Cerebellar cortex (tissue), 1 donor: ENCODE measurements around the gene CIITA.

Source experiments
- DNase-seq: peaks from one replicate; pipeline ENCODE4 v3.0.0-alpha.2; 2015; ENCODE audit warnings: low spot score

Gene CIITA

GRCh38 chr16:10982465-10983150 is 105.6 kb downstream of the CIITA start:
- no peak for DNase-seq

- no peak for DNase-seq
Measured at GRCh38 chr16:10983159-10983558, 106.2 kb downstream of the CIITA start.

- no peak for DNase-seq
Measured at GRCh38 chr16:10984509-10984908, 107.5 kb downstream of the CIITA start.
